WTC11 (cell line): ENCODE measurements around the gene TMUB1. TPM values are rescaled to one million over a fixed set of nuclear protein-coding genes. Genes with fewer than 3 reads are reported as not detected.

Source experiments
- ATAC-seq: fragments of 200-7000 bp; cut with Tn5 transposase; 2 replicates; pipeline ENCODE4 v1.10.0; 2021; ENCODE audit warnings: mild to moderate bottlenecking, moderate library complexity
- CTCF ChIA-PET: fragments of 300-600 bp; sonication (Branson Sonifier 250); formaldehyde crosslinking; loops from one replicate; lab custom pipeline; 2021; ENCODE audit warnings: antibody characterized with exemption; lab: Charles Lee
- POLR2A ChIA-PET: fragments of 350-600 bp; sonication (Branson Sonifier 250); formaldehyde crosslinking; loops from one replicate; lab custom pipeline; 2021; ENCODE audit warnings: antibody characterized with exemption; lab: Charles Lee
- DNase-seq: peaks from one replicate; pipeline ENCODE4 v3.0.0; 2021; ENCODE audit warnings: low spot score
- H3K27ac Mint-ChIP-seq: 2 replicates; pipeline ENCODE4 v1.8.0; 2021; ENCODE audit warnings: mixed read lengths
- H3K27me3 Mint-ChIP-seq: 2 replicates; pipeline ENCODE4 v1.8.0; 2021; ENCODE audit warnings: low read depth, mild to moderate bottlenecking, moderate library complexity, mixed read lengths
- H3K36me3 Mint-ChIP-seq: 2 replicates; pipeline ENCODE4 v1.8.0; 2021; ENCODE audit warnings: mixed read lengths
- H3K4me1 Mint-ChIP-seq: 2 replicates; pipeline ENCODE4 v1.8.0; 2022; ENCODE audit warnings: mixed read lengths
- H3K4me3 Mint-ChIP-seq: 2 replicates; pipeline ENCODE4 v1.8.0; 2021; ENCODE audit warnings: mild to moderate bottlenecking, moderate library complexity, mixed read lengths
- H3K9me3 Mint-ChIP-seq: 2 replicates; pipeline ENCODE4 v1.8.0; 2021; ENCODE audit warnings: mixed read lengths
- ATF1 ChIP-seq: sonication (generic); formaldehyde crosslinking; IDR thresholded peaks from 2 replicates; pipeline ENCODE4 v1.8.1; 2023; ENCODE audit warnings: mild to moderate bottlenecking, moderate library complexity, missing genetic modification reagents
- ETV6 ChIP-seq: sonication (generic); formaldehyde crosslinking; IDR thresholded peaks from 2 replicates; pipeline ENCODE4 v1.8.1; 2022; ENCODE audit warnings: mild to moderate bottlenecking, missing genetic modification reagents
- FOXK1 ChIP-seq: sonication (generic); formaldehyde crosslinking; IDR thresholded peaks from 2 replicates; pipeline ENCODE4 v1.8.0; 2022; ENCODE audit warnings: mild to moderate bottlenecking, moderate library complexity, missing genetic modification reagents
- GTF2I ChIP-seq: fragments of 250-450 bp; sonication (Bioruptor Pico); conservative IDR thresholded peaks from 2 replicates; pipeline ENCODE4 v1.4.0; 2021; ENCODE audit warnings: mild to moderate bottlenecking
- MYBL2 ChIP-seq: sonication (generic); formaldehyde crosslinking; IDR thresholded peaks from 2 replicates; pipeline ENCODE4 v1.8.1; 2023; ENCODE audit warnings: mild to moderate bottlenecking, moderate library complexity, missing genetic modification reagents
- NFATC4 ChIP-seq: fragments of 250-450 bp; sonication (Bioruptor Pico); IDR thresholded peaks from 2 replicates; pipeline ENCODE4 v1.9.0; 2021; ENCODE audit warnings: mild to moderate bottlenecking
- NFE2L1 ChIP-seq: sonication (generic); formaldehyde crosslinking; IDR thresholded peaks from 2 replicates; pipeline ENCODE4 v1.8.1; 2023; ENCODE audit warnings: missing genetic modification reagents
- RELA ChIP-seq: sonication (generic); formaldehyde crosslinking; IDR thresholded peaks from 2 replicates; pipeline ENCODE4 v1.8.1; 2022; ENCODE audit warnings: missing genetic modification reagents, mild to moderate bottlenecking, borderline replicate concordance
- SMAD4 ChIP-seq: sonication (generic); formaldehyde crosslinking; IDR thresholded peaks from 2 replicates; pipeline ENCODE4 v1.8.0; 2022; ENCODE audit warnings: mild to moderate bottlenecking, missing genetic modification reagents
- TCF7 ChIP-seq: sonication (generic); formaldehyde crosslinking; IDR thresholded peaks from 2 replicates; pipeline ENCODE4 v1.8.0; 2022; ENCODE audit warnings: mild to moderate bottlenecking, low read depth, missing genetic modification reagents, moderate library complexity
- TEAD1 ChIP-seq: sonication (generic); formaldehyde crosslinking; IDR thresholded peaks from 2 replicates; pipeline ENCODE4 v1.8.0; 2022; ENCODE audit warnings: mild to moderate bottlenecking, missing genetic modification reagents
- ZNF138 ChIP-seq: sonication (generic); formaldehyde crosslinking; conservative IDR thresholded peaks from 2 replicates; pipeline ENCODE4 v1.8.1; 2022; ENCODE audit warnings: mild to moderate bottlenecking, moderate library complexity, missing genetic modification reagents
- ZNF317 ChIP-seq: sonication (generic); formaldehyde crosslinking; IDR thresholded peaks from 2 replicates; pipeline ENCODE4 v1.8.1; 2023; ENCODE audit warnings: low read depth, mild to moderate bottlenecking, moderate library complexity, missing genetic modification reagents, borderline replicate concordance
- ZNF671 ChIP-seq: fragments of 250-450 bp; sonication (Bioruptor Pico); IDR thresholded peaks from 2 replicates; pipeline ENCODE4 v1.8.0; 2021; ENCODE audit warnings: mild to moderate bottlenecking
- total RNA-seq: library from RNA; stranded (reverse); gene quantifications from 3 replicates; pipeline ENCODE4 v1.2.3, GENCODE V29; 2021
- TF ChIP-seq, protein P1 (sequence below): sonication (generic); formaldehyde crosslinking; IDR thresholded peaks from 2 replicates; pipeline ENCODE4 v1.8.1; 2023; ENCODE audit warnings: mild to moderate bottlenecking, missing genetic modification reagents
- TF ChIP-seq, protein P2 (sequence below): fragments of 250-450 bp; sonication (Bioruptor Pico); IDR thresholded peaks from 2 replicates; pipeline ENCODE4 v1.9.0; 2021; ENCODE audit warnings: mild to moderate bottlenecking
- TF ChIP-seq, protein P3 (sequence below): sonication (generic); formaldehyde crosslinking; IDR thresholded peaks from 2 replicates; pipeline ENCODE4 v1.8.0; 2022; ENCODE audit warnings: mild to moderate bottlenecking, missing genetic modification reagents
- TF ChIP-seq, protein P4 (sequence below): sonication (generic); formaldehyde crosslinking; IDR thresholded peaks from 2 replicates; pipeline ENCODE4 v1.8.0; 2023; ENCODE audit warnings: missing genetic modification reagents, mild to moderate bottlenecking, borderline replicate concordance
- TF ChIP-seq, protein P5 (sequence below): sonication (generic); formaldehyde crosslinking; IDR thresholded peaks from 2 replicates; pipeline ENCODE4 v1.8.1; 2023; ENCODE audit warnings: mild to moderate bottlenecking, missing genetic modification reagents, moderate library complexity
- TF ChIP-seq, protein P6 (sequence below): fragments of 250-450 bp; sonication (Bioruptor Pico); IDR thresholded peaks from 2 replicates; pipeline ENCODE4 v1.9.0; 2021; ENCODE audit warnings: mild to moderate bottlenecking, borderline replicate concordance

Gene TMUB1
- total RNA-seq, 1 experiment from 2014 or later: 72.8 TPM

DNA sequence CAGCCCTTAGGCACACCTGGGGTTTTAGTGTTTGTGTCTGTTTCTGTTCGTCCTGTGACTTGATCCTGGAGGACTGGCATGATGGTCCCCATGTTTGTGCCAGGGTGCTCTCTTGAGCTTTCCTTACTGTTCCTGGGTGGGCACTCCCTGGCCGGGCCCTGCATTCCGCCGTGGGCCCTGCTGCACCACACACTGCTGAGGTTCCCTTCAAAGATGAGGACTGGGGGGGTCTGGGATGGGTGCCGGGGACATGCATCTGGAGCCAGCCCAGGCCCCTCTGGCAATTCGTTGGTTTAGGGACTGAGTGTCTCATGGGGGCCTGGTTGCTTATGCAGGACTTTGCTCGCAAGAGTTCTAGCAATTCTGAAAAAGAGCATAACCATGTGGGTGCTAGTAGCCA lies 7.7 kb upstream of the TMUB1 start (continued):
- TF ChIP-seq, protein P1, sequence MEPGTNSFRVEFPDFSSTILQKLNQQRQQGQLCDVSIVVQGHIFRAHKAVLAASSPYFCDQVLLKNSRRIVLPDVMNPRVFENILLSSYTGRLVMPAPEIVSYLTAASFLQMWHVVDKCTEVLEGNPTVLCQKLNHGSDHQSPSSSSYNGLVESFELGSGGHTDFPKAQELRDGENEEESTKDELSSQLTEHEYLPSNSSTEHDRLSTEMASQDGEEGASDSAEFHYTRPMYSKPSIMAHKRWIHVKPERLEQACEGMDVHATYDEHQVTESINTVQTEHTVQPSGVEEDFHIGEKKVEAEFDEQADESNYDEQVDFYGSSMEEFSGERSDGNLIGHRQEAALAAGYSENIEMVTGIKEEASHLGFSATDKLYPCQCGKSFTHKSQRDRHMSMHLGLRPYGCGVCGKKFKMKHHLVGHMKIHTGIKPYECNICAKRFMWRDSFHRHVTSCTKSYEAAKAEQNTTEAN (CRISPR knock-in tag): no peak
- TF ChIP-seq, protein P2, sequence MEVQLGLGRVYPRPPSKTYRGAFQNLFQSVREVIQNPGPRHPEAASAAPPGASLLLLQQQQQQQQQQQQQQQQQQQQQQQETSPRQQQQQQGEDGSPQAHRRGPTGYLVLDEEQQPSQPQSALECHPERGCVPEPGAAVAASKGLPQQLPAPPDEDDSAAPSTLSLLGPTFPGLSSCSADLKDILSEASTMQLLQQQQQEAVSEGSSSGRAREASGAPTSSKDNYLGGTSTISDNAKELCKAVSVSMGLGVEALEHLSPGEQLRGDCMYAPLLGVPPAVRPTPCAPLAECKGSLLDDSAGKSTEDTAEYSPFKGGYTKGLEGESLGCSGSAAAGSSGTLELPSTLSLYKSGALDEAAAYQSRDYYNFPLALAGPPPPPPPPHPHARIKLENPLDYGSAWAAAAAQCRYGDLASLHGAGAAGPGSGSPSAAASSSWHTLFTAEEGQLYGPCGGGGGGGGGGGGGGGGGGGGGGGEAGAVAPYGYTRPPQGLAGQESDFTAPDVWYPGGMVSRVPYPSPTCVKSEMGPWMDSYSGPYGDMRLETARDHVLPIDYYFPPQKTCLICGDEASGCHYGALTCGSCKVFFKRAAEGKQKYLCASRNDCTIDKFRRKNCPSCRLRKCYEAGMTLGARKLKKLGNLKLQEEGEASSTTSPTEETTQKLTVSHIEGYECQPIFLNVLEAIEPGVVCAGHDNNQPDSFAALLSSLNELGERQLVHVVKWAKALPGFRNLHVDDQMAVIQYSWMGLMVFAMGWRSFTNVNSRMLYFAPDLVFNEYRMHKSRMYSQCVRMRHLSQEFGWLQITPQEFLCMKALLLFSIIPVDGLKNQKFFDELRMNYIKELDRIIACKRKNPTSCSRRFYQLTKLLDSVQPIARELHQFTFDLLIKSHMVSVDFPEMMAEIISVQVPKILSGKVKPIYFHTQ: no peak
- TF ChIP-seq, protein P3, sequence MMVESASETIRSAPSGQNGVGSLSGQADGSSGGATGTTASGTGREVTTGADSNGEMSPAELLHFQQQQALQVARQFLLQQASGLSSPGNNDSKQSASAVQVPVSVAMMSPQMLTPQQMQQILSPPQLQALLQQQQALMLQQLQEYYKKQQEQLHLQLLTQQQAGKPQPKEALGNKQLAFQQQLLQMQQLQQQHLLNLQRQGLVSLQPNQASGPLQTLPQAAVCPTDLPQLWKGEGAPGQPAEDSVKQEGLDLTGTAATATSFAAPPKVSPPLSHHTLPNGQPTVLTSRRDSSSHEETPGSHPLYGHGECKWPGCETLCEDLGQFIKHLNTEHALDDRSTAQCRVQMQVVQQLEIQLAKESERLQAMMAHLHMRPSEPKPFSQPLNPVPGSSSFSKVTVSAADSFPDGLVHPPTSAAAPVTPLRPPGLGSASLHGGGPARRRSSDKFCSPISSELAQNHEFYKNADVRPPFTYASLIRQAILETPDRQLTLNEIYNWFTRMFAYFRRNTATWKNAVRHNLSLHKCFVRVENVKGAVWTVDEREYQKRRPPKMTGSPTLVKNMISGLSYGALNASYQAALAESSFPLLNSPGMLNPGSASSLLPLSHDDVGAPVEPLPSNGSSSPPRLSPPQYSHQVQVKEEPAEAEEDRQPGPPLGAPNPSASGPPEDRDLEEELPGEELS (CRISPR knock-in tag): no peak
- no peak for TF ChIP-seq NFE2L1
- no peak for TF ChIP-seq ETV6

DNA sequence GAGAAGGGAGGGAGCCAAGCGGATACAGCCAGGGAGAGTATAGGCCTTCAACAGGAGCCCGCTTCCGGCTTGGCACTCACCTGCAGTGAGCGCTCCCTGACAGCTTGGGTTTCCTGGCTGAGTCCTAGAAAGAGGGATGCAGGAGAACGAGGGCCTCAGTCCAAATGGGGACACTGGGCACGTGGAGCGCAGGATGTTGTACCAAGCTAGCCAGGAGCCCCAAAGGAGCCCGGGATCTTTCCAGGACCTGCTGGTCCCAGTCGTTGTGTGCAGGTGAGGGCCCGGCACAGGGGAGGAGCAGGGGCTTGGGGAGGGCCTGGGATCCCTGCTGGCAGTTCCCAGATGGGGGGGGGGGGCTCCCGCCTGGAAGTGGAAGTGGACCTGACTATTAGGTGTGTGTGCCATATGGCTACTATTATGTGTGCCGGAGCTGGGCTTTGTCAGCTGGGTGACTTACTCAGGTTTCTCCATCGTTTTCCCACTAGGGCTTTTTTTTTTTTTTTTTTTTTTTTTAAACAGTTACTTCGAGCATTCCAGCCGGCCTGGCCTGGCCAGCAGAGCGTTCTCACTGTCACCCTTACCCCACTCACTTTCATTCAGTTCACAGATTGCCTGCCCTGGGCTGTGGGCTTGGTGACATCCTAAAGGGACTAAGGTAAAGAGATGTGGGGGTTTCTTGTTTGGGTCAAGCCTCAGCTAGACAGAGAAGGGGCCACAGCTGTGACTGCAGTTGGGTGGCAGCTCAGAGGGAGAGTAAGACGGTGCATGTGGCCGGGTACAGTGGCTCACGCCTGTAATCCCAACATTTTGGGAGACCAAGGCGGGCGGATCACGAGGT lies 6.8 kb upstream of the TMUB1 start:
- Mint-ChIP-seq H3K27me3 (peaks cover 15% of the 10 kb centered on the region), H3K27ac (peak overlapping the region; percentile 88), H3K4me3 (peak overlapping the region; percentile 67), H3K36me3 (peaks cover 10% of the 10 kb centered on the region), H3K9me3 (no peaks in the 10 kb centered on the region), H3K4me1 (peaks cover 46% of the 10 kb centered on the region)
- ATAC-seq (no peak), DNase-seq (no peak)
- POLR2A ChIA-PET: interaction anchor here (0.6 to 1.5 kb wide), 2 partner anchors 13 to 19 kb away, joined by 3 to 4 read pairs; no protein-coding TSS in a partner anchor
- CTCF ChIA-PET: interaction anchor here (0.6 to 10.4 kb wide), 7 partner anchors 9 to 127 kb away, joined by 3 to 118 read pairs (median 5); partner anchors contain the start of gene FASTK
- no peak for TF ChIP-seq MYBL2
- no peak for TF ChIP-seq FOXK1 (CRISPR knock-in tag)
- TF ChIP-seq SMAD4 (CRISPR knock-in tag): no peak
- TF ChIP-seq TCF7 (CRISPR knock-in tag): no peak
- TF ChIP-seq, protein P4, sequence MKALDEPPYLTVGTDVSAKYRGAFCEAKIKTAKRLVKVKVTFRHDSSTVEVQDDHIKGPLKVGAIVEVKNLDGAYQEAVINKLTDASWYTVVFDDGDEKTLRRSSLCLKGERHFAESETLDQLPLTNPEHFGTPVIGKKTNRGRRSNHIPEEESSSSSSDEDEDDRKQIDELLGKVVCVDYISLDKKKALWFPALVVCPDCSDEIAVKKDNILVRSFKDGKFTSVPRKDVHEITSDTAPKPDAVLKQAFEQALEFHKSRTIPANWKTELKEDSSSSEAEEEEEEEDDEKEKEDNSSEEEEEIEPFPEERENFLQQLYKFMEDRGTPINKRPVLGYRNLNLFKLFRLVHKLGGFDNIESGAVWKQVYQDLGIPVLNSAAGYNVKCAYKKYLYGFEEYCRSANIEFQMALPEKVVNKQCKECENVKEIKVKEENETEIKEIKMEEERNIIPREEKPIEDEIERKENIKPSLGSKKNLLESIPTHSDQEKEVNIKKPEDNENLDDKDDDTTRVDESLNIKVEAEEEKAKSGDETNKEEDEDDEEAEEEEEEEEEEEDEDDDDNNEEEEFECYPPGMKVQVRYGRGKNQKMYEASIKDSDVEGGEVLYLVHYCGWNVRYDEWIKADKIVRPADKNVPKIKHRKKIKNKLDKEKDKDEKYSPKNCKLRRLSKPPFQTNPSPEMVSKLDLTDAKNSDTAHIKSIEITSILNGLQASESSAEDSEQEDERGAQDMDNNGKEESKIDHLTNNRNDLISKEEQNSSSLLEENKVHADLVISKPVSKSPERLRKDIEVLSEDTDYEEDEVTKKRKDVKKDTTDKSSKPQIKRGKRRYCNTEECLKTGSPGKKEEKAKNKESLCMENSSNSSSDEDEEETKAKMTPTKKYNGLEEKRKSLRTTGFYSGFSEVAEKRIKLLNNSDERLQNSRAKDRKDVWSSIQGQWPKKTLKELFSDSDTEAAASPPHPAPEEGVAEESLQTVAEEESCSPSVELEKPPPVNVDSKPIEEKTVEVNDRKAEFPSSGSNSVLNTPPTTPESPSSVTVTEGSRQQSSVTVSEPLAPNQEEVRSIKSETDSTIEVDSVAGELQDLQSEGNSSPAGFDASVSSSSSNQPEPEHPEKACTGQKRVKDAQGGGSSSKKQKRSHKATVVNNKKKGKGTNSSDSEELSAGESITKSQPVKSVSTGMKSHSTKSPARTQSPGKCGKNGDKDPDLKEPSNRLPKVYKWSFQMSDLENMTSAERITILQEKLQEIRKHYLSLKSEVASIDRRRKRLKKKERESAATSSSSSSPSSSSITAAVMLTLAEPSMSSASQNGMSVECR: no peak
- TF ChIP-seq RELA (CRISPR knock-in tag): no peak
- TF ChIP-seq ATF1: no peak
- TF ChIP-seq TEAD1: no peak
- no peak for TF ChIP-seq NFATC4 (CRISPR knock-in tag)
- TF ChIP-seq, protein P5, sequence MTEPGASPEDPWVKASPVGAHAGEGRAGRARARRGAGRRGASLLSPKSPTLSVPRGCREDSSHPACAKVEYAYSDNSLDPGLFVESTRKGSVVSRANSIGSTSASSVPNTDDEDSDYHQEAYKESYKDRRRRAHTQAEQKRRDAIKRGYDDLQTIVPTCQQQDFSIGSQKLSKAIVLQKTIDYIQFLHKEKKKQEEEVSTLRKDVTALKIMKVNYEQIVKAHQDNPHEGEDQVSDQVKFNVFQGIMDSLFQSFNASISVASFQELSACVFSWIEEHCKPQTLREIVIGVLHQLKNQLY: no peak
- TF ChIP-seq, protein P6, sequence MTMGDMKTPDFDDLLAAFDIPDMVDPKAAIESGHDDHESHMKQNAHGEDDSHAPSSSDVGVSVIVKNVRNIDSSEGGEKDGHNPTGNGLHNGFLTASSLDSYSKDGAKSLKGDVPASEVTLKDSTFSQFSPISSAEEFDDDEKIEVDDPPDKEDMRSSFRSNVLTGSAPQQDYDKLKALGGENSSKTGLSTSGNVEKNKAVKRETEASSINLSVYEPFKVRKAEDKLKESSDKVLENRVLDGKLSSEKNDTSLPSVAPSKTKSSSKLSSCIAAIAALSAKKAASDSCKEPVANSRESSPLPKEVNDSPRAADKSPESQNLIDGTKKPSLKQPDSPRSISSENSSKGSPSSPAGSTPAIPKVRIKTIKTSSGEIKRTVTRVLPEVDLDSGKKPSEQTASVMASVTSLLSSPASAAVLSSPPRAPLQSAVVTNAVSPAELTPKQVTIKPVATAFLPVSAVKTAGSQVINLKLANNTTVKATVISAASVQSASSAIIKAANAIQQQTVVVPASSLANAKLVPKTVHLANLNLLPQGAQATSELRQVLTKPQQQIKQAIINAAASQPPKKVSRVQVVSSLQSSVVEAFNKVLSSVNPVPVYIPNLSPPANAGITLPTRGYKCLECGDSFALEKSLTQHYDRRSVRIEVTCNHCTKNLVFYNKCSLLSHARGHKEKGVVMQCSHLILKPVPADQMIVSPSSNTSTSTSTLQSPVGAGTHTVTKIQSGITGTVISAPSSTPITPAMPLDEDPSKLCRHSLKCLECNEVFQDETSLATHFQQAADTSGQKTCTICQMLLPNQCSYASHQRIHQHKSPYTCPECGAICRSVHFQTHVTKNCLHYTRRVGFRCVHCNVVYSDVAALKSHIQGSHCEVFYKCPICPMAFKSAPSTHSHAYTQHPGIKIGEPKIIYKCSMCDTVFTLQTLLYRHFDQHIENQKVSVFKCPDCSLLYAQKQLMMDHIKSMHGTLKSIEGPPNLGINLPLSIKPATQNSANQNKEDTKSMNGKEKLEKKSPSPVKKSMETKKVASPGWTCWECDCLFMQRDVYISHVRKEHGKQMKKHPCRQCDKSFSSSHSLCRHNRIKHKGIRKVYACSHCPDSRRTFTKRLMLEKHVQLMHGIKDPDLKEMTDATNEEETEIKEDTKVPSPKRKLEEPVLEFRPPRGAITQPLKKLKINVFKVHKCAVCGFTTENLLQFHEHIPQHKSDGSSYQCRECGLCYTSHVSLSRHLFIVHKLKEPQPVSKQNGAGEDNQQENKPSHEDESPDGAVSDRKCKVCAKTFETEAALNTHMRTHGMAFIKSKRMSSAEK (CRISPR knock-in tag): no peak
- no peak for TF ChIP-seq ZNF138 (CRISPR knock-in tag)
- no peak for TF ChIP-seq ZNF671 (CRISPR knock-in tag)
- TF ChIP-seq ZNF317 (CRISPR knock-in tag): no peak
- no peak for TF ChIP-seq GTF2I
